HepG2 (cell line): ENCODE data around the gene ZNF800.

Experiments
- BCL3 ChIP-seq: sonication (generic); formaldehyde crosslinking; IDR thresholded peaks from 2 replicates; pipeline ENCODE4 v1.5.1; 2020; ENCODE audit warnings: mild to moderate bottlenecking, missing genetic modification reagents, moderate library complexity
- RELA ChIP-seq: sonication (generic); formaldehyde crosslinking; IDR thresholded peaks from 2 replicates; pipeline ENCODE4 v1.4.0; 2020; ENCODE audit warnings: missing genetic modification reagents
- ZNF235 ChIP-seq: sonication (generic); formaldehyde crosslinking; IDR thresholded peaks from 2 replicates; pipeline ENCODE4 v1.8.1; 2023; ENCODE audit warnings: mild to moderate bottlenecking, missing genetic modification reagents, borderline replicate concordance
- ZNF274 ChIP-seq: sonication (generic); formaldehyde crosslinking; IDR thresholded peaks from 2 replicates; pipeline ENCODE4 v1.5.1; 2020; ENCODE audit warnings: mild to moderate bottlenecking, missing genetic modification reagents
- ZNF597 ChIP-seq: sonication (generic); formaldehyde crosslinking; IDR thresholded peaks from 2 replicates; pipeline ENCODE4 v1.5.0; 2020; ENCODE audit warnings: missing genetic modification reagents

DNA sequence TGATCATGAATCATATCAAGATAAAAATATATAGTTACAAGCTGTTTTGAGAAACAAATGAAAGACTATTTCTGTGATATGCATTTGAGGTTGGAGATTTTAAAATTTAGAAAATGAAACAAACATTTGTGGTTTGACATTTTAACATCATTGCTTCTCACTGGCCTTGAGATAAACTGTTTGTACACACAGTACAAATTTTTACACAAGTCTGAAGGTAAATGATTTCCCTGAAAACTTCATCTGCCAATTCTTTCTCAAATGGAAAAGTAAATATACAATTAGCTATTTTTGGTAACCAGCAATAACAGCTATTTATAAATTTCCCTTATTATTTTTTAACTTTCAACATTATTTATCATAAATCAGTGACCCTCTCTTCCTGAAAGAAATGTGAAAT is 38.6 kb downstream of the ZNF800 start:
- no peak for TF ChIP-seq BCL3
- no peak for TF ChIP-seq RELA (CRISPR knock-in tag)
- TF ChIP-seq ZNF235 (CRISPR knock-in tag), result no peak
- TF ChIP-seq ZNF597, result no peak
- no peak for TF ChIP-seq ZNF274 (CRISPR knock-in tag)
